HG02884 (cell line): ENCODE results near the gene KRTAP10-11.
"Not testable (repeated sequence)": the region's sequence is repeated elsewhere in the genome, so short reads cannot be mapped to it uniquely, and the experiment has no call there.

Source experiments
- ATAC-seq: cut with Tn5 transposase; IDR thresholded peaks from one replicate; pipeline ENCODE4 v1.9.1; 2021; ENCODE audit warnings: mild to moderate bottlenecking, moderate library complexity; ENCODE audit not compliant: unreplicated experiment

The KRTAP10-11 gene

DNA sequence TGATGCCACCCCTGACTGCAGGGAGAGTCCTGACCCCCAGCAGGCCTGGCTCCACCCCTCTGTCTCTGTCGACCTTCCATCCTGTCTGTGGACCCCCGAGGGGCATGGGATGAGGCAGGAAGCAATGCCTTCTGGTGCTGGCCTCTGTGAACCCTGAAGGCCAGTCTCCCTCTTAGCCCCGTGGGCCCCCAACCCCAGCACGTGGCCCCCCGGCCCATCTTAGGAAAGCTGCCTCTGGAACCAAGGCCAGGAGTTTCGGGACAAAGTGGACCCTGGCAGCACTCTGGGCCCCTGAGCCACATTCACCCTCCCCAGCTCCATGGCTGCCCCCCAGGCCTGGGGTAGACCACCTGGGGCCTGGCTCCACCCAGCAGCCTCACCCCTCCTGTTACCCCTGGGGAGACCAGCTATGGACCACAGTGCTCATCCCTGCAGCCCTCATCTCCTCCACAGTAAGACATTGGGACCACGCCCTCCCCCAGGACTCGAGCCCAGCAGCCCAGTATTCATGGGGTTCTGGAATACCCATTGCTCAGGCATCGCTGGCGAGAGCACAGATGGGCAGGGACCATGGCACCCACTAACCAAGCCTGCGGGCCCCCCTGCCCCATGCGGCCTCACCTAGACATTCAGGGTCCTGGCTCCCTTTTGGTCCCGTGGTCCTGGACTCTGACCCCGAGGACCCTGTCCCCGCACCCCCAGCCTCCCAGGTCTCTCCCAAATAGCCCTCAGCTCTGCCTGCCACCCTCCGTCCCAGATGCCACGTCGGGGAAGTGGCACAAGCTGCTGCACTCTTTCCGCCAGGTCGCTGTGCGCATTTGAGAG, 7.5 kb upstream of the KRTAP10-11 start:
- not testable (repeated sequence) for ATAC-seq

DNA sequence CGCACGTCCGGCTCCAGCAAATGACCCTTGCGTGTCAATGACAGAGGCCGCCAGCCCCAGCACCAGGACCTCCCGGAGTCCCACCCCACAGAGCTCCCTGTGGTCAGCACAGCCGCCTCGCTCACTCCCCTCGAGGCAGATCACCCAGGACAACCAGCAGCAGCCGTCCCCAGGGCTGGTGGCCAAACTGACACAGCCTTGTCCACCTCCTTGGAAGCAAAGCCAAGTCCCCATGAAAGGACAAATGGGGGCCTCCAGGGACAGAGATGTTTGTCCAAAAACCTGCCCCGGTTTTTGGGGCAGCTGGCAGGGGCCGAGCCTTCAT, 6.9 kb upstream of the KRTAP10-11 start:
- no peak for ATAC-seq

DNA sequence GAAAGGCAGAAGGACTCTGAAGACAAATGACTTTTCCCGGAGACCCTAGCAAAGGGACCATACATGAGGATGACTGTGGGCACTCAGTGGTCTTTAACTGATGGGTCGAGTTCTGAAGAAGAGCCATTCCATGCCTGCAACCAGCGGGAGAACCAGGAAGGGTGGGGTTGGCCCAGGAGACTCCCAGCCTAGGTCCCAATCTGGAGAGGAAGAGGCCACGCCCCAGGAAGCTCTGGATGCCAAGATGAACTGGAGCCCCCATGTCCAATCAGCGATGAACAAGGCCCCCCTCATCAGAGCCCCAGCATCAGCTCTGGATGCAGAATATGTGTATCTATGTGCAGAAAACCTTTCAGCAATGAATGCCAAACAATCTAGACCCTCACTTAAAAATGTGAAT, 5.5 kb upstream of the KRTAP10-11 start:
- ATAC-seq, result no peak

DNA sequence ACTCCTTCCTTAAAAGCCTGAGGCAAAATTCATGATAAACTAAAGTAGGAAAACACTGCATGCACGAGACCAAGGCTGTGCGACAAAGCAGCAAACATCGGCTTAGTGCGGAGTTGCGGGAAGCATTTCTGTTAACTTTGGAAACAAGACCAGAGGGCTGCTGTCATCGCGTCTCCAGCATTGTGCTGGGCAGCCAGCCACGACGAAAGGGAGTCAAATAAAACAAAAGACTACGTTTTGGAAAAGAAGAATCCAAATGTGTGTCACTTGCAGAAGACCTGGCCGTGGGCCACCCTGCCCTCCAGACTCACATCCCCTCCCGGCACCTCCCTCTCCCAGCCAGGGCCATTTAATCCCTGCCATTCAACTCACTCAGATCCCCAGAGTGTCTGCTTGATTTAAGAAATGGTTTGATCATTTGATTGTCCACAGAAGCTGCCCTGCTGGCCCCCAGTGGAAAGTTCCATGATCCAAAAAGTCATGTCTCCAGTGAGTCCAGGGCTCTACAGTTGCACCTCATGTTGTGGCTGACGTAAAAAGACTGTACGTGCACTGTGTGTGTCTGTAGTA, 2.4 kb upstream of the KRTAP10-11 start:
- ATAC-seq, result no peak

DNA sequence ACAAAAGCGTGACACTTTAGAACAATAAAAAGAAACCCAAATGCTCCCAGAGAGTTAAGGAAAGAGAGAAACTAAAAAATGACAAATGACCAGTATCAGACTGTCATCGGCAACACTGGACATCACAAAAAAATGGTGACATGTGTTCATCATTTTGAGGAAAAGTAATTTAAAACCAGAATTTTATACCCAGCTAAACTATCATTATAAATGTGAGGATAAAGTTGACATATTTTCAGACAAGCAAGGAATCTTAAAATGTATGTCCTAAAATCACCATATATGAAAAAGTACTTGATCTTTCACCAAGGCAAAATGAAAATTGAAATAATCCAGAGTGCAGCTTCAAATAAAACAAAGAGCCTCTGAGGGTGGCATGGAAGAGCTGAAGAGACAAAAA, 1.3 kb upstream of the KRTAP10-11 start:
- no peak for ATAC-seq

DNA sequence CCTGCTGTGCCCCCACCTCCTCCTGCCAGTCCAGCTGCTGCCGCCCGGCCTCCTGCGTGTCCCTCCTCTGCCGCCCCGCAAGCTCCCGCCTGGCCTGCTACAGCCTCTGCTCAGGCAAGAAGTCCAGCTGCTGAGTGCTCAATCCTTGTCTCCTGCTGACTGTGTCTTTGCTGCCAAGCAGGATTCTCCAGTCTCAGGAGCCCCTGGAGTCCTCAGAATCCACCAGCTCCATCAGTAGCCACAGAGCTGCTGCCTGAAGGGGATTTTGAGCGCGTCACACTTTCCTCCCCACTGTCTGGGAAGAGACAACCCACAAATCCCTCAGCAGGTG, 973 bp downstream of the KRTAP10-11 start:
- no peak for ATAC-seq

DNA sequence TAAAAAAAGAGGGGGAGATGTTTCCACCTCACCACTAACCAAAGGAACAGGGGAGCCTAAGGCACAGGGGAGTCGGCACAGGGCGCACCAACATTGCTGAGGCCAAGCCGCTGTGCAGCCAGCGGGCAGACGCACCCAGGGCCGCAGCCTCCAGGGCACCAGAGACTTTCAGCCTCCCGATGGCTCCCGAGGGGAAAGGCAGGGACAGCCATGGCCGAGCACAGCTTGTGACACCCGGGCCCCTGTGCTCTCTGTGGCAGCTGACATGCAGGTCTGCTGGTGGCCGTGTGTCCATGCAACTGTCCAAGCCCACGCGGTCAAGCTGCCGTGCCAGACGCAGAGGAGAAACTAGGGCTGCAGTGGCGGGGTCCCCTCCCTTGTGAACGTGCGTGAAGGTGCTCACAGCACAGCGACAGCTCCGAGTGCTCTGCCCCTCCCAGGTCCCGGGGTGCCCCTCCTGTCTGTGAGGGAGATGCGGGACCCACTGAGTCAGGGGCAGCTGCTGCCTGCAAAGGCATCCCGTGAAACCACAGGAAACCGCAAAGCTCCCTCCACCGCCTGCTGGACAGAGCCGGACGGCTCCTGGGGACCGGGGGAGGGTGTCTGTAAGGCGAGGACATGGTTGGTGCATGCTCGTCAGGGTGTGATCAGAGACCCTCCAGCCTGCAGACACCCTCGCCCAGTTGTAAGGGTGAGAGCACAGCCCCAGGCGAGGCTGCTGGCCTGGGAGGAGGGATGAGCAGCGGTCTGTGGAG, 2.5 kb downstream of the KRTAP10-11 start:
- ATAC-seq, result no peak

DNA sequence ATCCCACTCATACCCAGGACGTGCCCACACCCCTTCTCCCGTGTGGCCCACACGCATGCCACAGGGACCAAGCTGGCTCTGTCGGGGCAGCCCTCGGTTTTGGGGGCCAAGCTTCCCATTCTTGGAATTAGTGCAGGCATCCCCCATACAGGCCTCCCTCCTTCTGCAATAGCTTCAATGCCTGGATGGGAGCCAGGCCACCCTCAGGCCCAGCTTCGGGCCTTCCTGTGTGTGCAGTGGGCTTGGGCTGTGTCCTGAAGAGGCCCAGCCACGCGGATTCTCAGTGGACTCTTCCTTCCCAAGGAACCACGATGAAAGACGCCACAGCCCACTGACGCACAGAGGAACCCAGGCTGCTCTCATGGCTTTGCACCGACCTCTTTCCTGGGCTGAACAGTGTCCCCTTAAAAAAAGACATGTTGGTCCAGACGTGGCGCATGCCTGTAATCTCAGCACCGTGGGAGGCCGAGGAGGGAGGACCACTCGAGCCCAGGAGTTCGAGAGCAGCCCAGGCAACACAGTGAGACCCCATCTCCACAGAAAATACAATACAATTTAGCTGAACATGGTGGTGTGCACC, 3.4 kb downstream of the KRTAP10-11 start:
- no peak for ATAC-seq

DNA sequence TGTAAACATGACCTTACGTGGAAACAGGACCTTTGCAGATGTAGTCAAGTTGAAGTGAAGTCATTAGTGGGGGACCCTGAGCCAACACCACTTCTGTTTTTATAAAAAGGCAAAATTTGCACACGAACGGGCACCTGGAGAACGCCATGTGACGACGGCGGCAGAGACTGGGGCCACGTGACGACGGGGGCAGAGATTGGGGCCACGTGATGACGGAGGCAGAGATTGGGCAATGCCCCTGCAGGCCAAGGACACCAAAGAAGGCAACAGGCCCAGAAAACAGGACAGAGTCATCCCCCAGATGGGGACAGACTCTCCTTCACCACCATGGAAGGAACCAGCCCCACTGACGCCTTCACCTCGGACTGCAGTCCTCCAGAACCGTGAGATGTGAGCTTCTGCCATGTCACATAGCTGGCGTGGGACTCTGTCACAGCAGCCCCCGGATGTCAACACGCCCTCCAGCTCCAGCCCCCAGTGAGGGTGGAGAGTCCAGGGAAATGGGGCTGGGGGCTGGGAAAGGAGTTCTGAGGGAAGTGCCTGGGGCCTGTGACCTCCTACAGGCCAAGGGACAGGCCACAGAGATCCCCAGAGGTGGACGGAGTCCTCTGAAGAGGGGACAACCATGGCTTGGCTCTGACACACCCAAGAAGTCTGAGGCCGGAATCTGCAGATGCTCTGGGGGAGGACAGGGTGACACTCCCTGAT, 4.2 kb downstream of the KRTAP10-11 start:
- no peak for ATAC-seq

DNA sequence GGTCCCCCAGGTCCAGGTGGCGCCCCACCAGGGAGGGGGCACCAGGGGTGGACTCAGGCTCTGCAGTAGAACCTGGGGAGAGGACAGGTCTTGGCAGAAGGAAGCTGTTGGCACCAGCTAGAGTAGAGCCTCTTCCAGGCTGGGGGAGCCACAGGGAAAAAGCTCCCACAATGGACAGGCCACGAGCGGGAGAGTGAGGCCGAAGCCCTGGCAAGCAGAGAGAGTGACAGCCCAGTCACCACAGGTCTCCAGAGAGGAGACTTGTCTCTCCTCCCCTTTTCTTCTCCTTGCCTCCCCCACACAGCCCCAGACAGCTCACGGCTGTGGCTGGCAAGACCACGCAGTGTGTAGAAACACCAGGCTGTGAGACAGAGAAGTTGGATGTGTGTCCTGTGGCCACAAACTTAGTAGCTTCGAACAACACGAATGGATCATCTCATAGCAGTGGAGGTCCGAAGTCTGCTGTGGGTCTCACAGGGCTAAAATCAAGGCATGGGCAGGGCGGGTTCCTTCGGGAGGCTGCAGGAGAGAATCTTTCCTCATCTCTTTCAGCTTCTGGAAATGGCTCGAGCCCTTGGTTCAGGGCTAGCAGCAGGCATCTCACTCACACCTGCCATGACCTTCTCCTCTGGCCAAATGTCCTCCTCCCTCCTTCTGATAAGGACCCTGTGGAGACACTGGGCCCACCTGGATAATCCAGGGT, 4.9 kb downstream of the KRTAP10-11 start:
- ATAC-seq, result no peak

DNA sequence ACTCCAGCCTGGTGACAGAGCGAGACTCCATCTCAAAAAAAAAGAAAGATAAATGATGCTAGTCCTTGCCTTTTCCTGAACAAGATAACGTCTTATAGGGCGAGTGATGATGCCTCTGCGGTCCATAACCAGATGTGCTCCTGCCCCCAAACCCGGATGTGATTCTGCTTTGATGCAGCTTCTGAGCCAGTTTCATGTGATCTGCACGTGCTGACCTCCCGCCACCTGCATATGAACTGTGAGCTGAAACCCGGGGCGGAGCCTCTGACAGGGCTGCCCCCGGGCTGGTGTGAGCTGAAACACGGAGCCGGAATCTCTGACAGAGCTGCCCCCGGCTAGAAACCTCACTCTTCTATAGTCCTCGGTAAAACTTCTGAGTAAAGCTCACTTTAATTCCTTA, 6.9 kb downstream of the KRTAP10-11 start:
- ATAC-seq, result no peak

DNA sequence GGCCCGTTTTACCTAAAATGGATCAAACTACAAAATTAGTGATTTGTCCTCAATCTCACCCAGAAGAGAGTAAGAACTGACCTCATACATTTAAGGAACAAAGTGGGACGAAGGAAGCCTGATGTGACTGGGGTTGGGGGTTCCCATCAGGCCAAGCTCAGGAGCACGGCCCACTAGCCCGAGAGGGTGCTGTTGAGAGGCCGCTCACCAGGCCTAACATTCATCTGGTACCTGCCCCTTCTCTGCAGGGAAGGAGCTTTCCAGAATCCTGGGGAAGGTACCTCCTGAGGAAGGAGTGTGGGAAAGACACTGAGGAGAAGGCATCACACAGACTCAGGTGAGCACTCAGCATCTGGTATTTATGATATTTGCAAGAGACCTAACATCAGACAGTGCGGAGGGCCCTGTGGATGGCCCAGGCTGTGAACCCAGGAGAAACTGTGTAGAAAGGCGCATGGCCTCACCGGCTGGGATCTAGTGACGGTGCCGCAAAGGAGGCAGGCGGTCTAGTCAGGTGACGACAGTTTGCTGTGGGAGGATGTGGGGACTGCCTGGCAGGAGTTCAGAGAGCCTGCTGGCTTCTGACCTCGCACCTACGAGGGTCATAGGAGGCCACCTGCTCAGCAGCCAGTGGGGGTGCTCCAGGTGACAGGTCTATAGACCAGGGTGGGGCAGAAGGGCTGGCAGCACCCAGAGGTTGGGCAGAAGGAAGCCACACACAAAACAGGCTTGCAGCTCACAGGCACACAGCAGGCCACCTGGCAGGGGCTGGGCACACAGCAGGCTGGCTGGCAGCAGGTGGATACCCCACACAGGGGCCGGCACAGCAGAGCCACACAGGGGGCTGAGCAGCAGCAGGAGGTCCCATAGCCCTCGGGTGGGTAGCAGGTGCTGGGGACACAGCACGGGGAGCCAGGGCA, 7.7 kb downstream of the KRTAP10-11 start:
- no peak for ATAC-seq

DNA sequence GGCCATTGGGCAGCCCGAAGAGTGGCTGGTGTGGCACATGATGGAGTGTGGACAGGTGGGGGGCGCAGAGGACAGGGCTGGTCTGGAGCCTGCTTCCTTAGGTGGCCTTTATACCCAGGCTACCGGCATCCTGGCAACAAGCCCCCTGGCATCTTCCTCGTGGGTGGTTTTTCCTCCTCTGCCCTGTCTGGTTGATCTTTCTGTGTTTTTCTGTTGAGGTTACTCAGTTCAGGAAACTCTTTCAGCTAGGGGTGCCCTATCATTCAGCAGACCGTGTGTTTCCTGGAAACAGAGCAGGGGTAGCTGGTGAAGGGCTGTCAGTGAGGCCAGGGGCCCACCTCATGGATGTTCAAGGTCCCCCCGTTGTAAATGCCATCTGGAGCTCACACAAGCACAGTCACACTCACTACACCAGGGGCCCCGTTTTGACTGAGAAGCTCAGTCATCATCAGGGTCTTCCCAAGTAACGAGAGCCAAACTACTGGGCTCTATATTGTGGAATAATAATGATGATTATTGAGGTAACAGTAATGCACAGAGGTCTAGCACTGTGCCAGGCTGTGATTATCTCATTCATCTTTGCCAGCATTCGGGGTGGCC, 8.5 kb downstream of the KRTAP10-11 start, which contains the start of gene KRTAP12-4:
Gene KRTAP12-4, minus strand, starts transcription at position 84 of the 600 bp plus-strand sequence. Its CDS starts 45 bp downstream, at position 39.
- no peak for ATAC-seq

DNA sequence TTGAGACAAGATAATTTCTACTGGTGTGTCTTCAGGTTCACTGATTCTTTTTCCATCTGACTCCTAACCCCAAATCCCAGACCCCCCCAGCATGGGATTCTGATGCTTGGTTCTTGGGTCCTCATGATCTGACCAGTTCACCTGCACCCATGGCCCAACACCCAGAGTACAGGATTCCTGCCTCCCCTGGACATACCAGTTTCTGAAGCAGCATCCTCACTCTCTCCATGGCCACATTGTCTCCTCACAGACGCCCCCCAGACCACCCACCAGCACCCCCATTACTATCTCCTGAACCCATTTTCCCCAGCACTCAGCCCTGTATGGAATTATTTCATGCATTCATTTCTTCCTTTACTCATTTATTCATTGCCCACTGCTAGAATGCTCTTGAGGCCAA, 10.7 kb downstream of the KRTAP10-11 start:
- ATAC-seq, result no peak

DNA sequence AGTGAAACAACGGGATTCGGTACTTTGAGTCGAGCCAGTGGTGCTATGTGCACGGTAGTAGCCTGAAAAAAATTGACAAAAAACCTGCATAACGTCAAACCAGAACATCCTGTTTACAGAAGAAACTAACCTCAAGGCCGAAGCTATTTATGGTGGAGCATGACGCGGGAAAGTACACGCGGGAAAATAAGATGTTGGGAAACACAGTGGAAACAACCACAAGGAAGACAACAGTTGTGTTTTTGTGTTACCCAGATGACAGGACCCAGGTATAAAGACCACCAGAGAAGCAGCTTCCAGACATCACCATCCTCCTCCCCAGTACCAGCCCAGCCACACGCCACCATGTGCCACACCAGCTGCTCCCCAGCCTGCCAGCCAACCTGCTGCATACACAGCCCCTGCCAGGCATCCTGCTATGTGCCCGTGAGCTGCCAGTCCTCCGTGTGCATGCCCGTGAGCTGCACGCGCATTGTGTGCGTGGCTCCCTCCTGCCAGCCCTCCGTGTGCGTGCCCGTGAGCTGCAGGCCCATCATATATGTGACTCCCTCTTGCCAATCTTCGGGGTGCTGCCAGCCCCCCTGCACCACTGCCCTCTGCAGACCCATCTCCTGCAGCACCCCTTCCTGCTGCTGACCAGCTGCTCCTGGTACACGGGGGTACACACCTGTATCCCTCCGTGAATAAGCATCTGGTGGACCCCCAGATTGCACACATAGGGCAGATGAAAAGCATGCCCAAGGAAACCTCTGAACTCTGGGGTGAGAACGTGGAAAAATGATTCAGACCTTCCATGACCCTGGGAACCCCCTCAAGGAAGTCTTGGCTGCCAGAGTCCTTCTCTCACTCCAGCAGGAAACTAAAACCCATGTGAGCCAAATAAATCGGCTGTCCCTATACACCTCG, 11.7 kb downstream of the KRTAP10-11 start, which contains the start of gene KRTAP12-3:
Gene KRTAP12-3, plus strand, starts transcription at position 298 of the 906 bp plus-strand sequence. Its CDS starts 48 bp downstream, at position 346.
- ATAC-seq, result no peak

DNA sequence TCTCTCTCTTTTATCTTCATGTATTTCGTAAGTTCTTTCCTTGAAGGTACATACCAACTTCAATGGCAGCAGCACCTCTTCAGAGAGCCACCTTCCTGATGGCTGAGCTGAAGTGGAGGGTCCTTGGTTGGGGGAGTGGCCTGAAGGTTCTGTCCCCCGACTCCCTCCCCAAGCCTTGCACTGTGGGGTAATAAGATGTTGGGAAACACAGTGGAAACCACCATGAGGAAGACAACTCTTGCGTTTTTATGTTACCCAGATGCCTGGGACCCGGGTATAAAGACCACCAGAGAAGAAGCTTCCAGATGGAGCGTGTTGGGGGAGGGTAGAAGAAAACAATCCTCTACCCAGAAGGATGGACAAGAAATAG, 12.3 kb downstream of the KRTAP10-11 start:
- ATAC-seq, result no peak

DNA sequence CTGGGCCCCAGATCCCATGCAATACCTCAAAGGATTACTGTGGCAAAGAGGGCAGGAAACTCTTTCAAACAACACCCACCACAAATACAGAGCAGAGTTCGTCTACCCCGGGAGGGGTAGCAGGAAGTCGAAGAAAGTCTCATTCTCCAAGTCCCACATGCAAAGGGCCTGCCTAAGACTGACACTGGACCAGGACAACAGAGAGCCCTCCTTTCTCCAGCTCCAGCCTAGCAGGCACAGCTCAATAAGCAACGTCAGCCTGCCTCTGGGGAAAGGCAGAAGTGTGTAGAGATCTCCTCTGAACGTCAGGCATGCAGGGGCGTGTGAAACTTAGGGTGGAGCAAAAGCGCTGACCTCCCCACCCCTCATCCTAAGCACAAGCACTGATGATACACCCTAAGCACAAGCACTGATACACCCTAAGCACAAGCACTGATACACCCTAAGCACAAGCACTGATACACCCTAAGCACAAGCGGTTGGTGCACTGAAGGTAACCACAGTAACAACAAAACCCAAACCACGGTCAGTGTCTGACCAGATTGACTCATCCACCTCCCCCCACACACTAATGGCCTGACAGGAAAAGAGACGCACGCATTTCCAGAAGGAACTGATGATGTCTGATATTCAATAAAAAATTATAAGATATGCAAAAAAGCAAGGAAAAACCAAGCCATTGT, 12.8 kb downstream of the KRTAP10-11 start:
- no peak for ATAC-seq
